A549 (cell line): Measurements from ENCODE around the gene KRTAP1-4. TPM values are rescaled to one million over a fixed set of nuclear protein-coding genes. Genes with fewer than 3 reads are reported as not detected.

Experiments used
- ATAC-seq, 2 experiments: fragments of 200-7000 bp in 1 of 2; fragments of >200 bp in 1 of 2; cut with Nextera tagmentation in 1 of 2; cut with Tn5 transposase in 1 of 2; 3 replicates each; pipeline versions ENCODE4 v1.8.0 to v1.9.1; 2018 to 2020; ENCODE audit warnings: mild to moderate bottlenecking in 1 of 2, moderate library complexity in 1 of 2
- CTCF ChIA-PET: fragments of 300-600 bp; sonication (Branson Sonifier 250); formaldehyde crosslinking; extraction: SDS; loops from one replicate; lab custom pipeline; 2021; ENCODE audit warnings: antibody characterized with exemption, inconsistent platforms; lab: Yijun Ruan, JAX
- POLR2A ChIA-PET: fragments of 350-600 bp; formaldehyde crosslinking; extraction: SDS; loops from one replicate; lab custom pipeline; 2021; ENCODE audit warnings: antibody characterized with exemption, inconsistent platforms; lab: Yijun Ruan, JAX
- DNase-seq, 2 experiments: peaks; one replicate each; pipeline versions ENCODE4 v3.0.0 to v3.0.0-alpha.2; 2011 to 2016; ENCODE audit warnings: low read depth in 1 of 2, low spot score in 1 of 2
- FAIRE-seq: peaks from 2 replicates; lab custom pipeline; 2011; peaks lifted over from hg19 to GRCh38; lab: Jason Lieb, UNC
- H3K27ac ChIP-seq, 2 experiments: fragments of >200 bp; sonication (Bioruptor Twin); formaldehyde crosslinking; 3 replicates each; pipeline ENCODE4 v1.5.1; 2016 to 2017
- H3K4me1 ChIP-seq: fragments of >200 bp; sonication (Bioruptor Twin); formaldehyde crosslinking; 3 replicates; pipeline ENCODE4 v1.6.1; 2016
- H3K4me2 ChIP-seq: fragments of >200 bp; sonication (Bioruptor Twin); formaldehyde crosslinking; 3 replicates; pipeline ENCODE4 v1.6.1; 2016
- H3K4me3 ChIP-seq: fragments of >200 bp; sonication (Bioruptor Twin); formaldehyde crosslinking; 3 replicates; pipeline ENCODE4 v1.5.1; 2016
- H3K9me3 ChIP-seq: fragments of >200 bp; sonication (Bioruptor Twin); formaldehyde crosslinking; 3 replicates; pipeline ENCODE4 v1.6.1; 2016
- CBX2 ChIP-seq: fragments of 200-600 bp; sonication (generic); IDR thresholded peaks from 2 replicates; pipeline ENCODE4 v1.6.1; 2016; ENCODE audit warnings: low read depth, mild to moderate bottlenecking, borderline replicate concordance
- E2F6 ChIP-seq: IDR thresholded peaks from 2 replicates; pipeline ENCODE4 v1.6.1; 2012; ENCODE audit warnings: low read depth, borderline replicate concordance
- EP300 ChIP-seq, 2 experiments: fragments of >200 bp; sonication (Bioruptor Twin); formaldehyde crosslinking; IDR thresholded peaks; 2 replicates in 1 of 2; 3 replicates in 1 of 2; pipeline ENCODE4 v1.6.1; 2016 to 2017
- GATA3 ChIP-seq: IDR thresholded peaks from 2 replicates; pipeline ENCODE4 v1.6.1; 2012; ENCODE audit warnings: borderline replicate concordance
- HDAC2 ChIP-seq: fragments of 200-600 bp; sonication (generic); IDR thresholded peaks from 2 replicates; pipeline ENCODE4 v1.6.1; 2016
- HES2 ChIP-seq: fragments of >200 bp; sonication (Bioruptor Twin); formaldehyde crosslinking; IDR thresholded peaks from 2 replicates; pipeline ENCODE4 v1.6.1; 2016
- HEYL ChIP-seq: fragments of 250-450 bp; sonication (Bioruptor Pico); IDR thresholded peaks from 2 replicates; pipeline ENCODE4 v1.8.0; 2021; ENCODE audit warnings: mild to moderate bottlenecking, moderate library complexity
- HMGXB4 ChIP-seq: fragments of 250-450 bp; sonication (Bioruptor Pico); IDR thresholded peaks from 2 replicates; pipeline ENCODE4 v1.5.0; 2021; ENCODE audit warnings: mild to moderate bottlenecking, moderate library complexity, borderline replicate concordance
- HOXA7 ChIP-seq: fragments of 250-450 bp; sonication (Bioruptor Pico); IDR thresholded peaks from 2 replicates; pipeline ENCODE4 v1.5.0; 2020; ENCODE audit warnings: mild to moderate bottlenecking, moderate library complexity
- HOXB5 ChIP-seq: fragments of 250-450 bp; sonication (Bioruptor Pico); IDR thresholded peaks from 2 replicates; pipeline ENCODE4 v1.5.0; 2020; ENCODE audit warnings: mild to moderate bottlenecking, moderate library complexity
- JUNB ChIP-seq: fragments of >200 bp; sonication (Bioruptor Twin); formaldehyde crosslinking; IDR thresholded peaks from 2 replicates; pipeline ENCODE4 v1.6.1; 2016
- KDM5A ChIP-seq: fragments of 200-600 bp; sonication (generic); IDR thresholded peaks from 2 replicates; pipeline ENCODE4 v1.6.1; 2016; ENCODE audit warnings: antibody characterized with exemption, mild to moderate bottlenecking
- MAX ChIP-seq: IDR thresholded peaks from 2 replicates; pipeline ENCODE4 v1.6.1; 2012
- MAZ ChIP-seq: fragments of 150-350 bp; IDR thresholded peaks from 2 replicates; pipeline ENCODE4 v1.6.1; 2014; ENCODE audit warnings: antibody characterized with exemption, low read depth, low read length, borderline replicate concordance
- MYC ChIP-seq: IDR thresholded peaks from 2 replicates; pipeline ENCODE4 v1.6.1; 2012; ENCODE audit warnings: mild to moderate bottlenecking, inconsistent platforms, low read length, improper control_type of control experiment, borderline replicate concordance
- NFE2L2 ChIP-seq: fragments of 150-350 bp; conservative IDR thresholded peaks from 2 replicates; pipeline ENCODE4 v1.6.1; 2014; ENCODE audit warnings: low read length
- POLR2A ChIP-seq: IDR thresholded peaks from 2 replicates; pipeline ENCODE4 v1.6.1; 2012; ENCODE audit warnings: mild to moderate bottlenecking, low read length
- POLR2AphosphoS2 ChIP-seq: conservative IDR thresholded peaks from 2 replicates; pipeline ENCODE4 v1.6.1; 2012; ENCODE audit warnings: low read length, improper control_type of control experiment, inconsistent platforms
- RAD21 ChIP-seq, 2 experiments: fragments of >200 bp in 1 of 2; sonication (Bioruptor Twin) in 1 of 2; formaldehyde crosslinking in 1 of 2; IDR thresholded peaks in 1 of 2; conservative IDR thresholded peaks in 1 of 2; 2 replicates in 1 of 2; 3 replicates in 1 of 2; pipeline ENCODE4 v1.6.1; 2012 to 2018; ENCODE audit warnings: inconsistent platforms in 1 of 2
- REST ChIP-seq: fragments of 200-600 bp; sonication (generic); IDR thresholded peaks from 2 replicates; pipeline ENCODE4 v1.6.1; 2016; ENCODE audit warnings: antibody characterized with exemption, mild to moderate bottlenecking, moderate library complexity
- RNF2 ChIP-seq: fragments of 200-600 bp; sonication (generic); IDR thresholded peaks from 2 replicates; pipeline ENCODE4 v1.6.1; 2016; ENCODE audit warnings: low read depth, mild to moderate bottlenecking, antibody characterized with exemption, moderate library complexity, borderline replicate concordance
- SMC3 ChIP-seq: fragments of >200 bp; sonication (Bioruptor Twin); formaldehyde crosslinking; IDR thresholded peaks from 3 replicates; pipeline ENCODE4 v1.6.1; 2018; ENCODE audit warnings: inconsistent platforms
- TP53 ChIP-seq: fragments of 250-450 bp; sonication (Bioruptor Pico); IDR thresholded peaks from 2 replicates; pipeline ENCODE4 v1.5.0; 2021; ENCODE audit warnings: mild to moderate bottlenecking, moderate library complexity
- USF2 ChIP-seq: fragments of 450-650 bp; IDR thresholded peaks from 2 replicates; pipeline ENCODE4 v1.6.1; 2014; ENCODE audit warnings: antibody characterized with exemption
- ZC3H11A ChIP-seq: fragments of 450-650 bp; IDR thresholded peaks from 2 replicates; pipeline ENCODE4 v1.6.1; 2014; ENCODE audit warnings: antibody characterized with exemption, mild to moderate bottlenecking
- ZFP36 ChIP-seq: fragments of 450-650 bp; IDR thresholded peaks from 2 replicates; pipeline ENCODE4 v1.6.1; 2014; ENCODE audit warnings: borderline replicate concordance; ENCODE audit not compliant: partially characterized antibody
- ZSCAN20 ChIP-seq: fragments of 250-450 bp; sonication (Bioruptor Pico); IDR thresholded peaks from 2 replicates; pipeline ENCODE4 v1.8.0; 2022; ENCODE audit warnings: mild to moderate bottlenecking, moderate library complexity
- WGBS: methylation state at CpG from one replicate; pipeline ENCODE4 v1.1.6; 2017; ENCODE audit errors: missing lambda C conversion rate; 5-methylcytosine and 5-hydroxymethylcytosine counted together
- polyA plus RNA-seq, 4 experiments: library from polyadenylated mRNA; depleted of rRNA in 3 of 4; stranded (reverse); fragments of >200 nt; fragmentation: RNase III in 1 of 4; extraction: RNeasy Plus Mini Kit Qiagen cat#74134 plus additional on column Dnase treatment in 1 of 4; gene quantifications; 2 replicates in 3 of 4; 3 replicates in 1 of 4; pipeline ENCODE4 v1.2.3, GENCODE V29; 2011 to 2017

KRTAP1-4 gene
- polyA plus RNA-seq, 2 of the 4 experiments (the other 2 are of a cell fraction) = not detected

- 72% methylated on average over 3 of the region's 3 CpGs for WGBS
- no peak overlapping the region for H3K4me3 ChIP-seq
- H3K4me1 ChIP-seq = peaks cover 18% of the 10 kb centered on the region; the same call in 2 of the 3 replicates
- ATAC-seq (no peak), DNase-seq (no peak), FAIRE-seq (no peak)
- H3K9me3 ChIP-seq = no peaks in the 10 kb centered on the region
- peak overlapping the region; percentile 11; the same call in 1 of the 3 replicates for H3K4me2 ChIP-seq
- H3K27ac ChIP-seq = no peak overlapping the region
- TF ChIP-seq ZC3H11A (no peak), HOXB5 (CRISPR knock-in tag) (no peak), SMC3 (no peak), MYC (no peak), HOXA7 (CRISPR knock-in tag) (no peak), HES2 (no peak)
- ChIA-PET POLR2A (no interaction called here), CTCF (interaction anchor here (1.1 kb wide), 1 partner anchor 536 kb away, joined by 4 read pairs; no protein-coding TSS in a partner anchor)
Observed at GRCh38 chr17:41013181-41013580, 16.8 kb downstream of the KRTAP1-4 start.

- Histone ChIP-seq H3K27ac (no peak overlapping the region), H3K4me2 (no peak overlapping the region), H3K4me1 (peaks cover 18% of the 10 kb centered on the region; the same call in 2 of the 3 replicates)
- WGBS = 72% methylated on average over 6 of the region's 6 CpGs
- CTCF ChIA-PET = no interaction called here
- DNase-seq (no peak), ATAC-seq (no peak), FAIRE-seq (peak; percentile 51)
- POLR2A ChIA-PET = no interaction called here
- no peak for TF ChIP-seq REST
- TF ChIP-seq CBX2 = no peak
- TF ChIP-seq SMC3 = no peak
- TF ChIP-seq USF2 = no peak
- no peak for TF ChIP-seq KDM5A
- no peak for TF ChIP-seq EP300 (IDR thresholded peaks at IDR 0.05)
- TF ChIP-seq HOXB5 (CRISPR knock-in tag) = no peak
- no peak for TF ChIP-seq ZFP36
- TF ChIP-seq, all 56 proteins: peak for 0
- H3K9me3 ChIP-seq = no peaks in the 10 kb centered on the region
- H3K4me3 ChIP-seq = no peak overlapping the region
Observed at GRCh38 chr17:41012326-41013120, 17.5 kb downstream of the KRTAP1-4 start.

- Histone ChIP-seq H3K27ac (no peak overlapping the region), H3K4me2 (no peak overlapping the region), H3K9me3 (no peaks in the 10 kb centered on the region), H3K4me3 (no peak overlapping the region), H3K4me1 (peaks cover 18% of the 10 kb centered on the region; the same call in 2 of the 3 replicates)
- FAIRE-seq = peak; percentile 54
- ATAC-seq = no peak
- POLR2A ChIA-PET = no interaction called here
- no peak for DNase-seq
- CTCF ChIA-PET = no interaction called here
- TF ChIP-seq ZSCAN20 (CRISPR knock-in tag) (no peak), RNF2 (no peak), GATA3 (no peak), MYC (no peak), HEYL (CRISPR knock-in tag) (no peak), JUNB (no peak), HDAC2 (no peak), E2F6 (no peak), TP53 (CRISPR knock-in tag) (no peak), MAX (no peak), MAZ (no peak), NFE2L2 (no peak), KDM5A (no peak), POLR2AphosphoS2 (no peak), RAD21 (conservative IDR thresholded peaks at IDR 0.05 in 1 of 2, IDR thresholded peaks at IDR 0.05 in 1 of 2) (no peak), HMGXB4 (no peak), POLR2A (no peak), HOXB5 (CRISPR knock-in tag) (no peak)
Observed at GRCh38 chr17:41010441-41010840, 19.6 kb downstream of the KRTAP1-4 start.
